Measurements from ENCODE around the gene RALGPS2. TPM values are rescaled to one million over a fixed set of nuclear protein-coding genes. Genes with fewer than 3 reads are reported as not detected.

RALGPS2 gene
- total and polyA plus RNA-seq, 2 of the 8 experiments (the other 6 are each of a cell fraction or from before 2014, with no cell fraction given) = 6.7 to 38.0 TPM

- TF ChIP-seq KDM4A (IDR thresholded peaks at IDR 0.05; ENCODE audit: low read depth, low read length, severe bottlenecking) = no peak
Observed at GRCh38 chr1:178686407-178686806, 38.6 kb upstream of the RALGPS2 start (continued).
